LNCAP (cell line): ENCODE results near the gene VPS13D.

Experiments
- CTCF ChIP-seq: fragments of 450-650 bp; IDR thresholded peaks from 2 replicates; pipeline ENCODE4 v1.5.1; 2017; ENCODE audit warnings: mild to moderate bottlenecking

VPS13D gene

GRCh38 chr1:12375133-12375829 is 145.5 kb downstream of the VPS13D start:
- no peak for TF ChIP-seq CTCF

- TF ChIP-seq CTCF = no peak
These were observed 146.6 kb downstream of the VPS13D start for GRCh38 chr1:12376236-12377045.

GRCh38 chr1:12380326-12381249 is 150.8 kb downstream of the VPS13D start:
- no peak for TF ChIP-seq CTCF

GRCh38 chr1:12383001-12383400 is 153.2 kb downstream of the VPS13D start:
- no peak for TF ChIP-seq CTCF

- TF ChIP-seq CTCF = no peak
These were observed 154.0 kb downstream of the VPS13D start for GRCh38 chr1:12383786-12384185.

GRCh38 chr1:12384836-12385456 is 155.1 kb downstream of the VPS13D start:
- TF ChIP-seq CTCF = no peak

GRCh38 chr1:12386130-12386529 is 156.3 kb downstream of the VPS13D start:
- no peak for TF ChIP-seq CTCF
